ENCODE data around the gene PIM3.

Gene PIM3

GRCh38 chr22:49946612-49947295 lies 13.8 kb upstream of the PIM3 start:
- no peaks in the 10 kb centered on the region for H3K27me3 ChIP-seq
- H3K36me3 ChIP-seq, result no peaks in the 10 kb centered on the region
- H3K4me1 ChIP-seq (ENCODE audit: control insufficient read depth in 1 of 2, insufficient read depth in 1 of 2, low read depth in 1 of 2, low read length in 1 of 2), result peaks cover 19 to 23% of the 10 kb centered on the region in 2 experiments
- peak overlapping the region; percentile 38 for H3K27ac ChIP-seq
- TF ChIP-seq CTCF (IDR thresholded peaks at IDR 0.05), result no peak
- H3K4me3 ChIP-seq (ENCODE audit: low read depth in 1 of 2, low read length in 1 of 2), result no peak overlapping the region
- no peaks in the 10 kb centered on the region for H3K9me3 ChIP-seq

- Histone ChIP-seq H3K4me1 (ENCODE audit: control insufficient read depth in 1 of 2, insufficient read depth in 1 of 2, low read depth in 1 of 2, low read length in 1 of 2) (peaks cover 24 to 29% of the 10 kb centered on the region in 2 experiments), H3K27me3 (no peaks in the 10 kb centered on the region), H3K36me3 (no peaks in the 10 kb centered on the region), H3K4me3 (ENCODE audit: low read depth in 1 of 2, low read length in 1 of 2) (no peak overlapping the region), H3K27ac (no peak overlapping the region), H3K9me3 (no peaks in the 10 kb centered on the region)
- TF ChIP-seq CTCF (IDR thresholded peaks at IDR 0.05), result no peak
Measured at GRCh38 chr22:49947296-49947622, 13.3 kb upstream of the PIM3 start.

DNA sequence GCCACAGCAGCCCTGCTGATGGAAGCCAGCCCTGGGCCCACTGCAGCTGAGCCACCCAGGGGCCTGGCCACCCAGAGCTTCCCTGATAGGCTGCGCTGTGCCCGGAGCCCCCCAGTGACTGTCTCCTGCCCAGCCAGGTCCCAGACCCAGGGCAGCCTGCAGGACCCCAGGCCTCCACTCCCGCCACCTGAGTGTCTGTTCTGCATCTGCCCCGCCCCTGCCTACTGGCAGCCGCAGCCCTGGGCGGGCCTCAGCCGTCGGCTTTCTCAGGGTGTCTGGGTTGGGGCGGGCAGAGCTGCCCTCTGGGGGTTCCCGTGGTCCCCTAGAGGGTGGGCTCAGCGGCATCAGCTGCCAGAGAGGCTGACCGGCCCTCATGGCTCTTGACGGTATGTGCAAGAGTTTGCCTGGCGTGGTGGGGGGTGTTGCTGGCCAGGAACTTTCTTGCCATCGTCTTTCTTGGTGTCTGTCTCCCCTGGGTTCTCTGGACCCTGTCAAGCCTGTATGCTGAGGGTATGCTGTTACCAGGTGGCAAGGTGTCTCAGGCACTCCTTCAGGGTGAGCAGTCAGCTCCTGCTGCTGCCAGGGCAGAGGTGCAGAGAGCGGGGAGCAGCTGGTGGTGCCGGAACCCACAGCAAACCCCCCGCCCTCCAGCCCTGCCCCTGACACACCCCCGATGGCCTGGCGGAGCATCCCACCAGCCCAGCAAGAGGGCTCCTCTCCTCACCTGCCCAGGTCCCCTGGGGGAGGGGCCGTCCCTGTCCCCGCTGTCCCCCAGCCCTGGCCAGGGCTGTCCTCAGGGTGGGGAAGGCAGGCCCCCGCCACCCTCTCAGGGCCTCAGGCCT lies 12.2 kb upstream of the PIM3 start:
- TF ChIP-seq CTCF (IDR thresholded peaks at IDR 0.05), result no peak
- H3K27me3 ChIP-seq, result no peaks in the 10 kb centered on the region
- H3K4me1 ChIP-seq (ENCODE audit: control insufficient read depth in 1 of 2, insufficient read depth in 1 of 2, low read depth in 1 of 2, low read length in 1 of 2), result peaks cover 35 to 39% of the 10 kb centered on the region in 2 experiments
- H3K4me3 ChIP-seq (ENCODE audit: low read depth in 1 of 2, low read length in 1 of 2), result no peak overlapping the region
- H3K36me3 ChIP-seq, result no peaks in the 10 kb centered on the region
- no peaks in the 10 kb centered on the region for H3K9me3 ChIP-seq
- no peak overlapping the region for H3K27ac ChIP-seq

DNA sequence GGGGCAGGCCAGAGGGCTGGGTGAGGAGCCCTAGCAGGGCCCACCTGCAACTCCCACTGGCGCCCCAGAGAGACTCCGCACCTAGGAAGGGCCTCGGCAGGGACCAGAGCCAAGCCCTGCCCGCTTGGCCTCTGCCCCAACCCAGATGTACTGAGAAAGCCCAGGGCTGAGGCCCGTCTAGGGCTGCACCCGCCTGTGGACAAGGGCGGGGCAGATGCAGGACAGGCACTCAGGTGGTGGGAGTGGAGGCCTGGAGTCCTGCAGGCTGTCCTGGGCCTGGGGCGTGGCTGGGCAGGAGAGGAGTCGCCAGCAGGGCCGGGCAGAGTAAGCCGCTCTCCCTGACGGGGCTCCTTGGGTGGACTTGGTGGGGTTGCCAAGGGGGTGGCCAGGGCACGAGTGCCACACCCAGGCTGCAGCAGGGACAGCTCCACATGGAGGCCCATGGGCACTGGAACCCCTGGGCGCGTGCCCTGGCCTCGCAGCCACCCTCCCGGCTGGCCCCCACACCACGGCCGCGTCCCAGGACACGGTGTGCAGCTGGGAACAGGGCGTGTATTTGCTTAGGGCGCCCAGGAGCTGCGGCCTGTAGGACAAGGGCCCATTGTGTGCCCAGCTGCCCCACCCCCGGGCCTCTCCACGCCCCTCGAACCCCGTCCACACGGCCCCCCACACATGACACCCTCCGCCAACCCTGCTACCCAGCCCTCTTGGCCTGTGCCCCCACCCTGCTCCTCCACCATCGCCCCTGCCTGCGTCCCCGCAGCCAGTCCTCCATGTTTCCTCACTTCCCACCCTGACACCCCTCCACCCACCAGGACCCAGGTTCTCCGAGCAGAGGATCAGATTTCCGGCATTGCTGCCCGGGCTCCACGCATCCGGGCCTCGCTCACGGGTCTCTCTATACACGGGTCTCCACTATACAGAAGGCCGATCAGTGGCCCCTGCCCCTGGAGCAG lies 11.3 kb upstream of the PIM3 start:
- Histone ChIP-seq H3K27ac (no peak overlapping the region), H3K4me3 (ENCODE audit: low read depth in 1 of 2, low read length in 1 of 2) (no peak overlapping the region), H3K36me3 (no peaks in the 10 kb centered on the region), H3K9me3 (no peaks in the 10 kb centered on the region), H3K4me1 (ENCODE audit: control insufficient read depth in 1 of 2, insufficient read depth in 1 of 2, low read depth in 1 of 2, low read length in 1 of 2) (peaks cover 44 to 48% of the 10 kb centered on the region in 2 experiments), H3K27me3 (no peaks in the 10 kb centered on the region)
- no peak for TF ChIP-seq CTCF (IDR thresholded peaks at IDR 0.05)

- Histone ChIP-seq H3K36me3 (no peaks in the 10 kb centered on the region), H3K4me1 (ENCODE audit: control insufficient read depth in 1 of 2, insufficient read depth in 1 of 2, low read depth in 1 of 2, low read length in 1 of 2) (peaks cover 47 to 50% of the 10 kb centered on the region in 2 experiments), H3K27me3 (no peaks in the 10 kb centered on the region), H3K4me3 (ENCODE audit: low read depth in 1 of 2, low read length in 1 of 2) (no peak overlapping the region), H3K27ac (no peak overlapping the region), H3K9me3 (no peaks in the 10 kb centered on the region)
- TF ChIP-seq CTCF (IDR thresholded peaks at IDR 0.05), result no peak
Measured at GRCh38 chr22:49949914-49950292, 10.7 kb upstream of the PIM3 start.

Measured in neutrophil (primary cell).